SJSA1 (cell line): ENCODE data around the gene COL4A5. TPM values are rescaled to one million over a fixed set of nuclear protein-coding genes. Genes with fewer than 3 reads are reported as not detected.
A peak's percentile ranks its signal among the peaks of the same experiment; 100 is the strongest.

Source experiments
- DNase-seq, 2 experiments: peaks; one replicate each; pipeline ENCODE4 v3.0.0-alpha.2; 2015 to 2020; ENCODE audit warnings: low spot score in 2 of 2, low read depth in 1 of 2
- H3K27ac ChIP-seq: fragments of 250-450 bp; sonication (Bioruptor Pico); 2 replicates; pipeline ENCODE4 v1.5.1; 2020; ENCODE audit warnings: mild to moderate bottlenecking, moderate library complexity
- H3K27me3 ChIP-seq: fragments of 250-450 bp; sonication (Bioruptor Pico); replicated peaks from 2 replicates; pipeline ENCODE4 v1.5.1; 2020; ENCODE audit warnings: mild to moderate bottlenecking, moderate library complexity
- H3K36me3 ChIP-seq: fragments of 250-450 bp; sonication (Bioruptor Pico); 2 replicates; pipeline ENCODE4 v1.5.1; 2020; ENCODE audit warnings: mild to moderate bottlenecking
- H3K4me1 ChIP-seq: fragments of 250-450 bp; sonication (Bioruptor Pico); replicated peaks from 2 replicates; pipeline ENCODE4 v1.6.1; 2021; ENCODE audit warnings: mild to moderate bottlenecking
- H3K4me3 ChIP-seq: fragments of 250-450 bp; sonication (Bioruptor Pico); 2 replicates; pipeline ENCODE4 v1.5.1; 2020; ENCODE audit warnings: mild to moderate bottlenecking
- H3K9me3 ChIP-seq: fragments of 250-450 bp; sonication (Bioruptor Pico); replicated peaks from 2 replicates; pipeline ENCODE4 v1.5.1; 2020; ENCODE audit warnings: mild to moderate bottlenecking
- total RNA-seq: library from RNA; depleted of rRNA; stranded (reverse); fragments of >200 nt; shearing (Covaris generic); gene quantifications from 2 replicates; pipeline ENCODE4 v1.2.3, GENCODE V29; 2014; rRNA removed

COL4A5 gene
- total RNA-seq, 1 experiment from 2014 or later, result 30.5 TPM

DNA sequence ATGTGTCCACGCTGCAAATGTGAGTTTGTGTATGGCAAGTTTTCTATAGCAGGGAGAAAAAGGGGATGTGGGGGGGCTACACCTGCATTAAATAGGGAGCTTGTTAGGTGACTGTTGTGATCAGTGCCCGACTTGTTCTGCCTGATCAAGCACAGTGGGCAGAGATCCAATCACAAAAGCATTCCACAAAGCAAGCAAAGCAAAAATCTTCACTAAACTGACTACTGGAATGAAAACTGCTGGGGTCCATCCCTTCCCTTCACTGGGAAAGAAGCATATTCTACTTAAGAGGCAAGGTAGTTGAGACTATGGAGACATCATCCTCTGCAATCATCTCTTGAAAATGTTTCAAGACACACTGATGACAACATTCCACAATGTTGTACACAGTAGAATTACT, 291.5 kb downstream of the COL4A5 start:
- Histone ChIP-seq H3K4me1 (no peaks in the 10 kb centered on the region), H3K9me3 (no peaks in the 10 kb centered on the region), H3K27me3 (peaks cover 26% of the 10 kb centered on the region), H3K27ac (no peak overlapping the region), H3K36me3 (no peaks in the 10 kb centered on the region), H3K4me3 (no peak overlapping the region)
- no peak for DNase-seq

DNA sequence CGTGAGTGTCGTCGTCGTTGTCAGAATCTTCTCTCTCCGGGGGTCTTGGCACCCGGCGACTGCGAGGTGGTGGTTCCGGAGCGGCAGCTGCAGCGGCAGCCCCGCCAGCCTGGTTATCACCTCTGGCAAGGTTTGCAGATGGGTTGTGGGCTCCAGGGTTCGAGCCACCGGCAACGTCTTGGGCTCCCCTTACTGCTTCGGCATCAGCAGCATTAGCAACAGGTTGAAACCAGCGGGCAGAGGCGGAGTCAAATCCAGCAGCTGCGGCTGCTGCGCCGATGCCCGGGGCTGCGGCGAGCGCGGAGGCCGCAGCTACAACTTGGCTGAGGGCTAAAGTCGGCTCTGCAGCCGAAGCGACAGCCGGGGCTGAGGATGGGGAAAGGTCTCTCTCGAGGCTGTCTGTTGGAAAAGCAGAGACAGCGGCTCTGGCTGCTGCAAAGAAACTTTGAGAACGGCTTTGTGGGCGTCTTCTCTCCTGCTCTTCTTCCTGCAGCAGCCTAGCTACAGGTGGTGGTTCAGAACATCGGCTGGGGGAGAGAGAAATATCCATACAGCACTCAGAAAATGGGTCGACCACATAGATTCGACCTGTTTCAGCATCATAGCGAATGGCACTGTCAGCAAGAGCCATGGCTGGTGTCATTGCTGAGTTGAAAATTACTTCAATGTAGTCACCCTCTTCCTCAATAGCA, 293.1 kb downstream of the COL4A5 start:
- DNase-seq, result no peak
- Histone ChIP-seq H3K4me1 (no peaks in the 10 kb centered on the region), H3K36me3 (no peaks in the 10 kb centered on the region), H3K4me3 (no peak overlapping the region), H3K9me3 (no peaks in the 10 kb centered on the region), H3K27me3 (peaks cover 26% of the 10 kb centered on the region), H3K27ac (no peak overlapping the region)

DNA sequence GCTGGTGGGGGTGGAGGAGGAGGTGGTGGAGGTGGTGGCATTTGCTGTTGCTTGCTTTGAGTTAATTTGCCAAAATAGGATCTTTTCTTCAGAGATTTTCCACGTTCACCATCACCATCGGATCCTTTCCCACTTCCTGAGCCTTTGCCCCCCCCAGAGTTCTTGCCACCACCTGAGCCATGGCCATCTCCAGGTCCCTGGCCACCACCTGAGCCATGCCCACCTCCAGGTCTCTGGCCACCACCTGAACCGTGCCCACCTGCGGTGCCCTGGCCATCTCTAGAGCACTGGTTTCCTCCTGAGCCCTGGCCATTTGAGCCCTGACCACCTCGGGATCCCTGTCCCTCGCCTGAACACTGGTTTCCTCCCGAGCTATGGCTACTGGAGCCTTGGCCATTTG, 294.8 kb downstream of the COL4A5 start:
- Histone ChIP-seq H3K9me3 (no peaks in the 10 kb centered on the region), H3K36me3 (no peaks in the 10 kb centered on the region), H3K4me1 (no peaks in the 10 kb centered on the region), H3K27me3 (peaks cover 26% of the 10 kb centered on the region), H3K27ac (no peak overlapping the region), H3K4me3 (no peak overlapping the region)
- no peak for DNase-seq

DNA sequence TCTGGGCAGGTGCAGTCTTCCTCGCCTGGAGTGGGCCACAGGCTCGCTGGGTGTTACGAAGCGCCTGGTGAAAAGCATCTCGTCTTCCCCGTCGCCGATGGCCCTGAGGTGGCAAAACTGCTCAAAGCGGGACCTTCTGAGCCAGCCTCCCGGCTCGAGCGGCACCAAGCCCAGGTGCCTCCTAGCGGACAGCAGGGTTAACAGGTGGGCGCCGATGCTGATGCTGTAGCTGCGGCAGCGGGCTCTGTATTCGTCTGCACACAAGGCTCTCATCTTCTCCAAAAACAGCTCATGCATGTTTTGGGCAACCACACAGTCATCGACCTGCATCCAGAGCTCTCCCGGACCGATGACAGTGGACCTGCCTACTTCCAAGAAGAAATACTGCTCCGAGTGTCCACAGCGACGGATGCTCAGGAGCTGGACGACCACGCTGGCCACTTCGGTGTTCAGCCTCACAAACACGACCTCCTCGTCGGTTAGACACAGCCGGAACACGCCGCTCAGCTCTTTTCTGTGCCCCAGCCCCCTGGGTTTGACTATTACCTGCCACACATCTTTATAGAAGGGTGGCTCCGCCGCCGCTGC, 295.5 kb downstream of the COL4A5 start:
- H3K27ac ChIP-seq, result no peak overlapping the region
- peaks cover 26% of the 10 kb centered on the region for H3K27me3 ChIP-seq
- no peak overlapping the region for H3K4me3 ChIP-seq
- no peaks in the 10 kb centered on the region for H3K9me3 ChIP-seq
- H3K36me3 ChIP-seq, result no peaks in the 10 kb centered on the region
- no peaks in the 10 kb centered on the region for H3K4me1 ChIP-seq
- DNase-seq, result no peak

DNA sequence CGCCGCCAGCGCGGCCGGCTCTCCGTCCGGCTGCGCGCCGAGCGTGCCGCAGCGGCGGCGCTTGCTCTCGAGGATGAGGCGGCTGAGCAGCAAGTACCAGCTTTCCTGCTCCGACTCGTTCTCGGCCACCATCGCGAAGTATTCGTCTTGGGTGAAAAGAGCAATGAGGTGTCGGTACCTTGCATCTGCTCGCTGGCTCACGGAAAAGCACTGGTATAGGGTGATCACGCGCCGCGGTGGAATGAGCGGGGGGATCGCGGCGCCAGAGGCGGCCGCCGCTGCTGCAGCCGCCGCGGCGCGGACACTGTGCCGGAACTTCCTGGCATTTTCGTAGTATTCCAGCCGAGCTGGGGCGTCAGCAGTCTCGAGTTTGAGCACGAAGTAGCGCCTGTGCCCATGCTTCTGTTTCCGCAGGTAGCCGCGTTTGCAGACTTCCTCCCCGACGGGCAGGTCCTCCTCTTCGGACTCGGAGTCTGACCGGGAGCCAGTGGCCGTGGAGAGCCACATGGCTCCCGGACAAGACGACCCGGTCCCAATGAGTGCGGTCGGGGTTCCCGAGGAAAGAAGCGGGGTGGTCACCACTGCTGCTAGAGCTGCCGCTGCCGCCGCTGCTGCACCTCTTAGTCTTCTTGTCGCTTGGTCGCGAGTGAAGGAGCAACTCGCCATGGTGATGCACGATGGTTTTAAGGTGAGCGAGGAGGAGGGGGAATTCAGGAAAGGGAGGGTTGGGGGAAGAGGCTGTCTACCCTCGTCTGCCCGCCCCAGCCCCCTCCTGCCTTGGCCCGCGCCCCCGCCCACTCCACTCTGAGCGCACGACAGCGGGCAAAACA, 296.3 kb downstream of the COL4A5 start:
- Histone ChIP-seq H3K4me1 (no peaks in the 10 kb centered on the region), H3K4me3 (no peak overlapping the region), H3K27me3 (peaks cover 26% of the 10 kb centered on the region), H3K9me3 (no peaks in the 10 kb centered on the region), H3K36me3 (no peaks in the 10 kb centered on the region), H3K27ac (no peak overlapping the region)
- peak in 1 of 2 experiments; percentile 1 for DNase-seq

DNA sequence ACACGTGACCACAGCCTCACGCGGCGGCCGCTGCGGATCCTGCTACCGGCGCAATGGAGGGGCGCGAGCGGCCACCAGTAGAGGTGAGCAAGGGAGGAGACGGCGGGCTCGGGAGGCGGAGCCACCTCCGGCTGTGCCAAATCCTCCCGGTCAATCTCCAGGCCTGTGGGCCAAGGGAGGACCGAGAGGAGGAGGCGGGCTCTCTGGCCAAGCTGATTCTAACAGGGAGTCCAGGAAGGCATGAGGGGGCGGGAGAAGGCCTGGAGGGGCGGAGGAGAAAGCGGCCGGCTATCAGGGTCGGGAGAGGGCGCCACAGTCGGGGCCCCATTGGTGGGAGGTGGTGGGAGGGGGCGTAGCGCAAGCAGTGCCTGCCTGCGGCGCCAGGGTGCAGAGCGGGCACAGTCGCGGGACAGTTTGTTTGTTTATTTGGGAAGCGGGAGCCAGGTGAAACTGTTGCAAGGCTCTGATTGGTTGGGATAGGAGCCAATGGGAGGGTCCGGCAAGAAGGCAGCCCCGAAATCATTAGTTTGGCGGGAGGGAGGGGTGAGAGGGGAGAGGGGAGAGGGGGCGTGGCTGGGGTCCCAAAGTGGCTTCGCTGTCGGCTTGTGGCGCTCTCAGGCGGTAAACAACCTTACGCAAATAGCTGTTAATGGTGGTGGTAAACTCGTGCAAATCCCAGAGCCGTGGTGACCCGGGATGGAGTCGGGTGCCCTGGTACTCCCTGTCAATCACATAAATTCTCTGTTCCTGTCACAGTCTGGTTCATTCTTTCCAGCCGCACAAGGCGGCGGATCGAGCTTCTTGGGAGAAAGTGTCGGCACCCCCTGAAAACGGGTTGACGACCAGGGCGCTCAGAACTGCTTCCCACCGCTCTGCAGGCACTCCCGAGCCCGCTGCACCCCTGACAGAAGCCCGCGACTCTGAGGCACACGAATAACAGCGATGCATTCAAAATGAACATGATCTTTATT, 297.2 kb downstream of the COL4A5 start, which contains the start of gene IRS4:
Gene IRS4 (minus strand): TSS at position 55 of the 971 bp plus-strand sequence.
- DNase-seq, result no peak
- no peaks in the 10 kb centered on the region for H3K4me1 ChIP-seq
- no peak within 1 kb of the TSS for H3K4me3 ChIP-seq
- H3K36me3 ChIP-seq, result no peaks in the 10 kb centered on the region
- H3K27me3 ChIP-seq, result peaks cover 18% of the 10 kb centered on the region
- no peaks in the 10 kb centered on the region for H3K9me3 ChIP-seq
- H3K27ac ChIP-seq, result no peak within 1 kb of the TSS

DNA sequence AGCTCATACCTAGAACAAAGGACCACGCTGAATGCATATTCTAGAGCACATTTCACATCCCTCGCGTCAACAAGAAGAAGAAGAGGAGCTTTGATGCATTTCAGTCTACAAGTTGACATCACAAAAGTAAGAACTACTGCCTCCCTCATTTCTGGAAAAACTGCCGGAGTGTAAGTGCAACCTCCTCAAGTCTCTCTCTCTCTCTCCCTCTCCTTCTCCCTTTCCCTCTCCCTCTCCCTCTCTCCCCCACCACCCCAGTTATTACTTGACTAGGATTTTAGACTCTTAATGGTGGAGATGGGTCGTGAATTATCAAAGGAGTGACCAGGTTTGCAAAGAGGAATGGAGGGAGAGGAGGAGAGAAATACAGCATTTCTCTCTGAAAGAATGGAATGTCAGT, 298.1 kb downstream of the COL4A5 start:
- no peaks in the 10 kb centered on the region for H3K9me3 ChIP-seq
- H3K4me3 ChIP-seq, result no peak overlapping the region
- H3K27me3 ChIP-seq, result peaks cover 17% of the 10 kb centered on the region
- DNase-seq, result no peak
- no peak overlapping the region for H3K27ac ChIP-seq
- no peaks in the 10 kb centered on the region for H3K4me1 ChIP-seq
- no peaks in the 10 kb centered on the region for H3K36me3 ChIP-seq

DNA sequence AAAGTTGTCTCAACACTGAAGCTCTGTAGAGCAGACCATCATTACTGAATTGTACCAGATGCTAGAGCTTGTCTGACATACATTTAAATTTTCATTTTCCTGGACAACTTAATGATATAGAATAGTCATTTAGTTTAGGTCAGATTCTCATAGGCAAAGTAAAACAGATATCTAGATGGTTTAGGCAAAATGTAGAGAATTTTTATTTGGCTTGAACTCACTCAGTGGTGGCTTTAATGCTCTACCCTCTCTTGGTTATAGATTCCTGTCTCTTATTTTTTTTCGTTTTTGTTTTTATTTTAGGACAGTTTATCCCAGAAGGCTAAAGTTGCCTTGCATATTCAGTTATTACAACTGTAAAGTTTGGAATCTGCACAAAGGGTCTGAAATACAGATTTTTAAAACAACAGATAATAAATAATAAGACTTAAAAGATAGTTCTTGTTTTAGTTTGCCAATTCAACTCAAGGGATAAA, 300.7 kb downstream of the COL4A5 start:
- Histone ChIP-seq H3K27ac (no peak overlapping the region), H3K4me3 (no peak overlapping the region), H3K36me3 (no peaks in the 10 kb centered on the region), H3K9me3 (no peaks in the 10 kb centered on the region), H3K27me3 (peaks cover 5% of the 10 kb centered on the region), H3K4me1 (no peaks in the 10 kb centered on the region)
- DNase-seq, result no peak

Other genes starting within 250 kb of the COL4A5 start
- gene COL4A6, start 1.4 kb upstream of the COL4A5 start, total RNA-seq, result under 0.01 TPM in 1 of 2 replicates, not detected in the other